NCI-H1092 treated with DMSO at 0.1 percent for 48 hours (cell line): Measurements from ENCODE around the gene OAF.

Source experiments
- DNase-seq: peaks from one replicate; lab custom pipeline; 2025; lab: John Stamatoyannopoulos, UW

OAF gene

GRCh38 chr11:120184371-120184945 lies 26.4 kb upstream of the OAF start:
- DNase-seq, result no peak

- DNase-seq, result no peak
Observed at GRCh38 chr11:120184946-120185705, 25.7 kb upstream of the OAF start.

- no peak for DNase-seq
Observed at GRCh38 chr11:120185706-120186455, 25.0 kb upstream of the OAF start.

GRCh38 chr11:120186456-120186773 lies 24.4 kb upstream of the OAF start:
- no peak for DNase-seq

GRCh38 chr11:120186774-120187591 lies 23.8 kb upstream of the OAF start:
- no peak for DNase-seq

- no peak for DNase-seq
Observed at GRCh38 chr11:120188371-120188770, 22.5 kb upstream of the OAF start.

- no peak for DNase-seq
Observed at GRCh38 chr11:120188811-120189455, 21.9 kb upstream of the OAF start.

- no peak for DNase-seq
Observed at GRCh38 chr11:120191058-120191457, 19.8 kb upstream of the OAF start.

GRCh38 chr11:120192831-120193625 lies 17.8 kb upstream of the OAF start:
- no peak for DNase-seq

- DNase-seq, result no peak
Observed at GRCh38 chr11:120194166-120194565, 16.7 kb upstream of the OAF start.

GRCh38 chr11:120195601-120196320 lies 15.1 kb upstream of the OAF start:
- no peak for DNase-seq

GRCh38 chr11:120196826-120197225 lies 14.0 kb upstream of the OAF start:
- DNase-seq, result no peak

- no peak for DNase-seq
Observed at GRCh38 chr11:120197251-120197891, 13.5 kb upstream of the OAF start.

- no peak for DNase-seq
Observed at GRCh38 chr11:120197977-120198376, 12.9 kb upstream of the OAF start.

- DNase-seq, result no peak
Observed at GRCh38 chr11:120198403-120198786, 12.4 kb upstream of the OAF start.

GRCh38 chr11:120198787-120199469 lies 11.9 kb upstream of the OAF start:
- DNase-seq, result no peak

- no peak for DNase-seq
Observed at GRCh38 chr11:120199613-120200012, 11.2 kb upstream of the OAF start.

GRCh38 chr11:120200677-120201076 lies 10.2 kb upstream of the OAF start:
- DNase-seq, result no peak

GRCh38 chr11:120201653-120202052 lies 9.2 kb upstream of the OAF start:
- DNase-seq, result no peak
